ENCODE measurements around the gene PDK2. TPM values are rescaled to one million over a fixed set of nuclear protein-coding genes. Genes with fewer than 3 reads are reported as not detected.

PDK2 gene
- total and polyA plus RNA-seq, 9 of the 15 experiments (the other 6 are each of a cell fraction or from before 2014, with no cell fraction given): 0.03 to 2.5 (median 1.4) TPM

DNA sequence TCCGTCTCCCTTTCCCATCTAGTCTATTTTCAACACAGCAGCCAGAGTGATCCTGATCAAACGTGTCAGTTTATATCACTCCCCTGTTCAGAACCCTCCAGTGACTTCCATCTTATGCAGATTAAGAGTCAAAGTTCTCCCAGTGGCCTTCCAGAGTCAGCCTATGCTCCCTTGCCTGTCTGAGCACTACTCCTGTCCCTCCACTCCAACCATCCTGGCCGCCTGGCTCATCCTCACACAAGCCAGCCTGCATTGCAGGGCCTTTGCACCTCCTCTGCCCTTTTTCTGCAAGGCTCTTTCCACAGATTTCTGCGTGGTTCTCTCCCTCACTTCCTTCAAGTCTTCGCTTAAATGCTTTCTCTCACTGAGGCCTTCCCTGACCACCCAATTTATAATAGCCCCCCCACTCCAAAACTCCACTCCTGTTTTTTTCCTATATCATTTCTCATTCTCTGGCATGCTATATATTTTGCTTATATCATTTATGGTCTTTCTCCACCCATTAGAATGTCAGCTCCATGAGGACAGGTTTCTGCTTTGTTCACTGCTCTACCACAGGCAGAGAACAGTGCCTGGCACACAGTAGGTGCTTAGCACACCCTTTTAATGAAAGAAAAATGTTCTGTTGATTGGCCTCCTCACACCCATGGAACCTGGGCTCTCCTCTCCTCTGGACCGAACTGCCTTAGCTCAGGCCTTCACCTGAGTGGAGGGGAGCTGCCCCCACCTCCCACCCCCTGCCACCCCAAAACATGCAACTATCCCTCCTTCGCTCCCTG, 25.5 kb downstream of the PDK2 start:
- no peak overlapping the region for H3K9ac ChIP-seq (ENCODE audit: insufficient read depth in 1 of 2, low read depth in 2 of 2, low read length in 2 of 2)
- H3K4me3 ChIP-seq: no peak overlapping the region
- ATAC-seq (no peak), DNase-seq (ENCODE audit: extremely low read depth in 1 of 4, low spot score in 3 of 4) (no peak), FAIRE-seq (no peak)
- H3K27ac ChIP-seq (ENCODE audit: extremely low read depth, low read depth, low read length): no peak overlapping the region
- CTCF ChIA-PET (ENCODE audit: low intra/inter-chr PET ratio): no interaction called here
- POLR2A ChIA-PET: interaction anchor here (1.5 kb wide), 1 partner anchor 8 kb away, joined by 3 read pairs; no protein-coding TSS in a partner anchor
- no peaks in the 10 kb centered on the region for H3K9me3 ChIP-seq (replicated peaks; ENCODE audit: control insufficient read depth, insufficient read depth, low read depth, low read length)
- no peak overlapping the region for H3K4me2 ChIP-seq (ENCODE audit: insufficient read depth, low read length)
- peaks cover 0 to 17% of the 10 kb centered on the region in 2 experiments; a peak in 4 of 5 replicates for H3K4me1 ChIP-seq (replicated peaks in 1 of 2; ENCODE audit: control insufficient read depth in 2 of 2, insufficient read depth in 2 of 2, low read length in 2 of 2)
- in situ Hi-C loops (cut with MboI) (no loop called here), intact Hi-C loops (cut with micrococcal nuclease) (no loop called here)
- peaks cover 37 to 67% of the 10 kb centered on the region in 2 experiments; a peak in 4 of 5 replicates for H3K27me3 ChIP-seq (ENCODE audit: control insufficient read depth in 2 of 2, insufficient read depth in 2 of 2, low read length in 2 of 2)
- H2AFZ ChIP-seq (ENCODE audit: low read depth, low read length): no peak overlapping the region
- no peaks in the 10 kb centered on the region for H3K79me2 ChIP-seq (ENCODE audit: control insufficient read depth, insufficient read depth, low read length)
- H3K9me1 ChIP-seq (ENCODE audit: control insufficient read depth, insufficient read depth, low read length): no peaks in the 10 kb centered on the region
- peaks cover 3% of the 10 kb centered on the region for H4K20me1 ChIP-seq (replicated peaks; ENCODE audit: control insufficient read depth, insufficient read depth, low read length)
- no TSS peak for BruUV-seq (replicated peaks)
- TF ChIP-seq ZNF316 (IDR thresholded peaks at IDR 0.05) (0 out of 2 replicates have a peak, but pooled peaks have one; percentile 4), BRD9 (IDR thresholded peaks at IDR 0.05; ENCODE audit: low read depth, partially characterized antibody) (no peak), ZKSCAN1 (IDR thresholded peaks at IDR 0.05; ENCODE audit: low read depth, low read length) (peak; percentile 59; the same call in 1 of the 2 replicates), FOXM1 (IDR thresholded peaks at IDR 0.05; ENCODE audit: low read depth) (no peak), FOXM1 (CRISPR knock-in tag; IDR thresholded peaks at IDR 0.05; ENCODE audit: low read depth) (no peak)
- WGBS (ENCODE audit: insufficient coverage, low coverage, missing lambda C conversion rate): 0% methylated on average over 5 of the region's 7 CpGs
- H3K36me3 ChIP-seq (ENCODE audit: control insufficient read depth, insufficient read depth, low read length): no peaks in the 10 kb centered on the region

DNA sequence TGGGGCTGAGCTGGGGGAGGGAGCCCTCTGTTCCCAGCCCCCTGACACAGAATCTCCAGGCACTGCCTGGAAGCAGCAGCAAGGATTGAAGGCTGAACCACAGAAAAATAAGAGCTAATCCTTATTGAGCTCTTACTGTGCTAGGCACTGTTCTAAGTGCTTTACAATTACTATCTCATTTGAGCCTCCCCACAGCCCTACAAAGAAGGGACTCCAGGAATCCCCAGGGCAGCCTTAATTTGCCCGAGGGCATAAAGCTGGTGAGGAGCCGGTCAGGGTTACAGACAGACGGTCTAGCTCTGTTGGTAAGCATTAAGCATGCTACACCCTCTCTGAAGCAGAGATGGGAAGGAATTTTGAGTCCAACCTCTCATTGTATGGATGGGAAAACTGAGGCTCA, 27.8 kb downstream of the PDK2 start:
- WGBS (ENCODE audit: insufficient coverage, low coverage, missing lambda C conversion rate): 0% methylated on average over 3 of the region's 3 CpGs
- TF ChIP-seq, protein P1, sequence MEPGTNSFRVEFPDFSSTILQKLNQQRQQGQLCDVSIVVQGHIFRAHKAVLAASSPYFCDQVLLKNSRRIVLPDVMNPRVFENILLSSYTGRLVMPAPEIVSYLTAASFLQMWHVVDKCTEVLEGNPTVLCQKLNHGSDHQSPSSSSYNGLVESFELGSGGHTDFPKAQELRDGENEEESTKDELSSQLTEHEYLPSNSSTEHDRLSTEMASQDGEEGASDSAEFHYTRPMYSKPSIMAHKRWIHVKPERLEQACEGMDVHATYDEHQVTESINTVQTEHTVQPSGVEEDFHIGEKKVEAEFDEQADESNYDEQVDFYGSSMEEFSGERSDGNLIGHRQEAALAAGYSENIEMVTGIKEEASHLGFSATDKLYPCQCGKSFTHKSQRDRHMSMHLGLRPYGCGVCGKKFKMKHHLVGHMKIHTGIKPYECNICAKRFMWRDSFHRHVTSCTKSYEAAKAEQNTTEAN (CRISPR knock-in tag; IDR thresholded peaks at IDR 0.05): no peak
- TF ChIP-seq, protein P2, sequence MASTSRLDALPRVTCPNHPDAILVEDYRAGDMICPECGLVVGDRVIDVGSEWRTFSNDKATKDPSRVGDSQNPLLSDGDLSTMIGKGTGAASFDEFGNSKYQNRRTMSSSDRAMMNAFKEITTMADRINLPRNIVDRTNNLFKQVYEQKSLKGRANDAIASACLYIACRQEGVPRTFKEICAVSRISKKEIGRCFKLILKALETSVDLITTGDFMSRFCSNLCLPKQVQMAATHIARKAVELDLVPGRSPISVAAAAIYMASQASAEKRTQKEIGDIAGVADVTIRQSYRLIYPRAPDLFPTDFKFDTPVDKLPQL (IDR thresholded peaks at IDR 0.05; ENCODE audit: extremely low read depth, insufficient read length): no peak
- TF ChIP-seq ERF (CRISPR knock-in tag; IDR thresholded peaks at IDR 0.05): no peak
- TF ChIP-seq BACH1 (tag; IDR thresholded peaks at IDR 0.05): no peak
- no peak for TF ChIP-seq HDAC8 (tag; IDR thresholded peaks at IDR 0.05)
- TF ChIP-seq ETV6 (IDR thresholded peaks at IDR 0.05; ENCODE audit: borderline replicate concordance in 1 of 2, low read depth in 2 of 2, low read length in 1 of 2): no peak
- TF ChIP-seq ETV6 (CRISPR knock-in tag; IDR thresholded peaks at IDR 0.05; ENCODE audit: borderline replicate concordance): no peak
- TF ChIP-seq ZSCAN29 (IDR thresholded peaks at IDR 0.05): no peak
- no peak for TF ChIP-seq BHLHE40 (IDR thresholded peaks at IDR 0.05; ENCODE audit: low read length)
- no peaks in the 10 kb centered on the region for H3K79me2 ChIP-seq (ENCODE audit: control insufficient read depth, insufficient read depth, low read length)
- H4K20me1 ChIP-seq (replicated peaks; ENCODE audit: control insufficient read depth, insufficient read depth, low read length): peaks cover 3% of the 10 kb centered on the region
- H3K36me3 ChIP-seq (ENCODE audit: control insufficient read depth, insufficient read depth, low read length): no peaks in the 10 kb centered on the region
- no TSS peak for BruUV-seq (replicated peaks)
- no peak overlapping the region for H2AFZ ChIP-seq (ENCODE audit: low read depth, low read length)
- intact Hi-C loops (cut with micrococcal nuclease): no loop called here
- no peak for ATAC-seq
- no peaks in the 10 kb centered on the region for H3K9me1 ChIP-seq (ENCODE audit: control insufficient read depth, insufficient read depth, low read length)
- no peak for FAIRE-seq
- no peak overlapping the region for H3K9ac ChIP-seq (ENCODE audit: insufficient read depth in 1 of 2, low read depth in 2 of 2, low read length in 2 of 2)
- no peak for DNase-seq (ENCODE audit: extremely low read depth in 1 of 4, low spot score in 3 of 4)
- POLR2A ChIA-PET: interaction anchor here (0.8 to 1.5 kb wide), 4 partner anchors 8 to 28 kb away, joined by 3 to 8 read pairs (median 5); no protein-coding TSS in a partner anchor
- no peak overlapping the region for H3K27ac ChIP-seq (ENCODE audit: extremely low read depth, low read depth, low read length)
- peaks cover 4 to 6% of the 10 kb centered on the region in 2 experiments; a peak in 4 of 5 replicates for H3K4me1 ChIP-seq (replicated peaks in 1 of 2; ENCODE audit: control insufficient read depth in 2 of 2, insufficient read depth in 2 of 2, low read length in 2 of 2)
- H3K9me3 ChIP-seq (replicated peaks; ENCODE audit: control insufficient read depth, insufficient read depth, low read depth, low read length): peaks cover 3% of the 10 kb centered on the region; the same call in 1 of the 2 replicates
- no peak overlapping the region for H3K4me3 ChIP-seq
- peaks cover 31 to 58% of the 10 kb centered on the region in 2 experiments; a peak in 4 of 5 replicates for H3K27me3 ChIP-seq (ENCODE audit: control insufficient read depth in 2 of 2, insufficient read depth in 2 of 2, low read length in 2 of 2)
- no peak overlapping the region for H3K4me2 ChIP-seq (ENCODE audit: insufficient read depth, low read length)
- CTCF ChIA-PET (ENCODE audit: low intra/inter-chr PET ratio): no interaction called here
- in situ Hi-C loops (cut with MboI): no loop called here

Data from K562 (cell line).